B cell (primary cell): ENCODE results near the gene GREM1. TPM values are rescaled to one million over a fixed set of nuclear protein-coding genes. Genes with fewer than 3 reads are reported as not detected.

Experiments
- ATAC-seq: fragments of 200-7000 bp; cut with Tn5 transposase; one replicate; pipeline ENCODE4 v1.10.0; 2021; ENCODE audit warnings: low read depth, mild to moderate bottlenecking, moderate number of reproducible peaks, moderate library complexity
- CTCF ChIA-PET: fragments of 350-600 bp; sonication (Branson Sonifier 250); formaldehyde crosslinking; loops from one replicate; lab custom pipeline; 2021; ENCODE audit warnings: antibody characterized with exemption, inconsistent platforms; lab: Charles Lee
- POLR2A ChIA-PET: fragments of 350-600 bp; sonication (Branson Sonifier 250); formaldehyde crosslinking; loops from one replicate; lab custom pipeline; 2021; ENCODE audit warnings: antibody characterized with exemption; lab: Charles Lee
- DNase-seq: peaks from one replicate; pipeline ENCODE4 v3.0.0; 2013
- H2AFZ ChIP-seq: 2 replicates; pipeline ENCODE4 v1.6.1; 2012; ENCODE audit warnings: mild to moderate bottlenecking, low read depth, low read length; ENCODE audit not compliant: insufficient read depth, poor library complexity, severe bottlenecking
- H3K27ac ChIP-seq, 2 donors: 1 replicate in 1 of 2; 2 replicates in 1 of 2; pipeline ENCODE4 v1.5.1; 2012 to 2013; ENCODE audit warnings: low read length in 2 of 2, mild to moderate bottlenecking in 2 of 2, moderate library complexity in 1 of 2
- H3K27me3 ChIP-seq, 4 experiments: fragments of 200-600 bp in 1 of 4; sonication (generic) in 1 of 4; replicated peaks in 1 of 4; 1 replicate in 2 of 4; 2 replicates in 2 of 4; pipeline versions ENCODE4 v1.6.1 to v1.7.0; 2013 to 2016; ENCODE audit warnings: low read length in 3 of 4, mild to moderate bottlenecking in 2 of 4, mixed read lengths in 1 of 4, moderate library complexity in 1 of 4; ENCODE audit not compliant: insufficient read depth in 4 of 4, control insufficient read depth in 3 of 4; ENCODE audit errors: control extremely low read depth in 1 of 4
- H3K36me3 ChIP-seq, 2 experiments: replicated peaks in 1 of 2; 1 replicate in 1 of 2; 2 replicates in 1 of 2; pipeline versions ENCODE4 v1.6.1 to v1.7.1; 2013; ENCODE audit warnings: low read length in 1 of 2; ENCODE audit not compliant: insufficient read depth in 2 of 2, control insufficient read depth in 1 of 2; ENCODE audit errors: control extremely low read depth in 1 of 2, extremely low read depth in 1 of 2
- H3K4me1 ChIP-seq, 2 donors: fragments of 200-600 bp in 1 of 2; sonication (generic) in 1 of 2; 1 replicate in 1 of 2; 2 replicates in 1 of 2; pipeline versions ENCODE4 v1.5.1 to v1.6.1; 2013 to 2017; ENCODE audit warnings: low read length in 2 of 2; ENCODE audit not compliant: control insufficient read depth in 2 of 2, insufficient read depth in 2 of 2
- H3K4me2 ChIP-seq: replicated peaks from 2 replicates; pipeline ENCODE3; 2012; ENCODE audit warnings: mild to moderate bottlenecking, low read depth, low read length; ENCODE audit not compliant: poor library complexity, severe bottlenecking
- H3K4me3 ChIP-seq, 5 experiments: fragments of 200-600 bp in 1 of 5; sonication (generic) in 1 of 5; 1 replicate in 3 of 5; 2 replicates in 2 of 5; pipeline versions ENCODE4 v1.5.1 to v1.7.0; 2011 to 2016; ENCODE audit warnings: low read length in 4 of 5, mild to moderate bottlenecking in 4 of 5, low read depth in 2 of 5, control low read depth in 1 of 5, moderate library complexity in 1 of 5; ENCODE audit not compliant: insufficient read depth in 1 of 5; ENCODE audit errors: control extremely low read depth in 1 of 5, extremely low read depth in 1 of 5
- H3K79me2 ChIP-seq: fragments of 200-600 bp; sonication (generic); one replicate; pipeline ENCODE4 v1.6.0; 2016; ENCODE audit warnings: low read length; ENCODE audit not compliant: control insufficient read depth, insufficient read depth
- H3K9ac ChIP-seq: fragments of 200-600 bp; sonication (generic); 2 replicates; pipeline ENCODE4 v1.6.1; 2017; ENCODE audit warnings: mild to moderate bottlenecking, low read length, moderate library complexity
- H3K9me3 ChIP-seq, 3 donors: one replicate each; pipeline versions ENCODE4 v1.6.1 to v1.7.1; 2013; ENCODE audit warnings: low read length in 2 of 3; ENCODE audit not compliant: control insufficient read depth in 2 of 3, insufficient read depth in 1 of 3; ENCODE audit errors: control extremely low read depth in 1 of 3
- H4K20me1 ChIP-seq: 2 replicates; pipeline ENCODE4 v1.6.0; 2012; ENCODE audit warnings: mild to moderate bottlenecking, low read length; ENCODE audit not compliant: insufficient read depth, control insufficient read depth, poor library complexity, severe bottlenecking
- H3K27ac Mint-ChIP-seq: one replicate; pipeline ENCODE4 v1.8.0; 2021; ENCODE audit warnings: mixed read lengths
- H3K27me3 Mint-ChIP-seq: one replicate; pipeline ENCODE4 v1.8.0; 2021; ENCODE audit warnings: mixed read lengths
- H3K4me1 Mint-ChIP-seq: one replicate; pipeline ENCODE4 v1.8.0; 2021; ENCODE audit warnings: mixed read lengths
- H3K4me3 Mint-ChIP-seq: one replicate; pipeline ENCODE4 v1.8.0; 2021; ENCODE audit warnings: mixed read lengths
- H3K9me3 Mint-ChIP-seq: one replicate; pipeline ENCODE4 v1.8.0; 2022; ENCODE audit warnings: mixed read lengths; ENCODE audit not compliant: insufficient read depth
- CTCF ChIP-seq: fragments of 200-600 bp; IDR thresholded peaks from one replicate; pipeline ENCODE4 v1.8.0; 2022; ENCODE audit warnings: antibody characterized with exemption, mild to moderate bottlenecking
- EZH2 ChIP-seq: IDR thresholded peaks from 2 replicates; pipeline ENCODE4 v1.6.1; 2012; ENCODE audit warnings: borderline replicate concordance, low read depth, mild to moderate bottlenecking, moderate library complexity, low read length; ENCODE audit not compliant: insufficient read depth, poor library complexity, severe bottlenecking
- WGBS: methylation state at CpG from one replicate; pipeline ENCODE4 v1.1.5; 2013; ENCODE audit warnings: missing lambda C conversion rate; ENCODE audit not compliant: insufficient coverage; 5-methylcytosine and 5-hydroxymethylcytosine counted together
- intact Hi-C: fragments of 100-400 bp; cut with micrococcal nuclease; formaldehyde crosslinking; loops from one replicate; pipeline ENCODE4 v1.10.0; 2022
- polyA plus RNA-seq: library from polyadenylated mRNA; depleted of rRNA; stranded (reverse); fragments of >200 nt; gene quantifications from 2 replicates; pipeline ENCODE4 v1.2.3, GENCODE V29; 2012
- total RNA-seq, 2 donors: library from RNA; stranded (reverse); fragments of 120-200 nt in 1 of 2; gene quantifications; 1 replicate in 1 of 2; 2 replicates in 1 of 2; pipeline versions ENCODE4 v1.2.3 to v1.2.4, GENCODE V29; 2013 to 2022

GREM1 gene
- total and polyA plus RNA-seq, 2 donors (not counting 1 experiment from before 2014, with no cell fraction given): not detected

- intact Hi-C loops: no loop called here
- Histone ChIP-seq H3K27ac (no peak overlapping the region), H3K4me3 (peak overlapping the region in 4 of 5 experiments; percentile 8 to 52 (median 18)), H3K9ac (peak overlapping the region; percentile 35), H2AFZ (peak overlapping the region; percentile 12), H3K27me3 (peaks cover 0 to 58% (median 40%) of the 10 kb centered on the region in 4 experiments), H3K36me3 (no peaks in the 10 kb centered on the region), H3K4me2 (peak overlapping the region; percentile 65), H4K20me1 (no peaks in the 10 kb centered on the region), H3K4me1 (peaks cover 31 to 32% of the 10 kb centered on the region in 2 donors), H3K79me2 (no peaks in the 10 kb centered on the region), H3K9me3 (peaks cover 0 to 16% (median 0%) of the 10 kb centered on the region in 3 donors)
- peaks cover 53% of the 10 kb centered on the region for H3K27me3 Mint-ChIP-seq
- H3K4me3 Mint-ChIP-seq: peak overlapping the region; percentile 77
- 7% methylated on average over 7 of the region's 21 CpGs for WGBS
- POLR2A ChIA-PET: no interaction called here
- TF ChIP-seq CTCF (no peak), EZH2 (no peak)
- H3K4me1 Mint-ChIP-seq: peaks cover 34% of the 10 kb centered on the region
- DNase-seq: peak; percentile 31
- ATAC-seq: no peak
- CTCF ChIA-PET: no interaction called here
- no peaks in the 10 kb centered on the region for H3K9me3 Mint-ChIP-seq
- H3K27ac Mint-ChIP-seq: no peak overlapping the region
Measured at GRCh38 chr15:32716915-32717425, 834 bp upstream of the GREM1 start.

- no peaks in the 10 kb centered on the region for H4K20me1 ChIP-seq
- DNase-seq (peak; percentile 39), ATAC-seq (no peak)
- H3K9me3 Mint-ChIP-seq: no peaks in the 10 kb centered on the region
- H3K4me3 ChIP-seq: peak overlapping the region in 3 of 5 experiments; percentile 8 to 24 (median 15)
- peaks cover 0 to 57% (median 40%) of the 10 kb centered on the region in 4 experiments for H3K27me3 ChIP-seq
- no peaks in the 10 kb centered on the region for H3K79me2 ChIP-seq
- H3K4me1 Mint-ChIP-seq: peaks cover 36% of the 10 kb centered on the region
- peak overlapping the region; percentile 65 for H3K4me2 ChIP-seq
- ChIA-PET CTCF (no interaction called here), POLR2A (no interaction called here)
- TF ChIP-seq CTCF (no peak), EZH2 (no peak)
- peak overlapping the region; percentile 31 for H2AFZ ChIP-seq
- peaks cover 0 to 16% (median 0%) of the 10 kb centered on the region in 3 donors for H3K9me3 ChIP-seq
- H3K4me1 ChIP-seq: peaks cover 31 to 32% of the 10 kb centered on the region in 2 donors
- H3K27ac Mint-ChIP-seq: no peak overlapping the region
- H3K27me3 Mint-ChIP-seq: peaks cover 45% of the 10 kb centered on the region
- H3K4me3 Mint-ChIP-seq: peak overlapping the region; percentile 37
- H3K9ac ChIP-seq: peak overlapping the region; percentile 29
- WGBS: 7% methylated on average over 60 of the region's 60 CpGs
- no peak overlapping the region for H3K27ac ChIP-seq
- H3K36me3 ChIP-seq: no peaks in the 10 kb centered on the region
- intact Hi-C loops: no loop called here
Measured at GRCh38 chr15:32718227-32718820, 520 bp downstream of the GREM1 start.
